Right atrium auricular region (tissue), 2 donors: Measurements from ENCODE around the gene TRIM47. TPM values are rescaled to one million over a fixed set of nuclear protein-coding genes. Genes with fewer than 3 reads are reported as not detected.
"Not testable (repeated sequence)": the region's sequence is repeated elsewhere in the genome, so short reads cannot be mapped to it uniquely, and the experiment has no call there.

Source experiments
- DNase-seq: peaks from one replicate; pipeline ENCODE4 v3.0.0-alpha.2; 2019; ENCODE audit warnings: low spot score
- H3K27ac ChIP-seq, 2 donors: fragments of 200-600 bp; sonication (generic); 1 replicate in 1 of 2; 2 replicates in 1 of 2; pipeline ENCODE4 v1.5.1; 2016 to 2019
- H3K27me3 ChIP-seq, 2 donors: fragments of 200-600 bp; sonication (generic); one replicate each; pipeline versions ENCODE4 v1.5.1 to v1.6.0; 2017 to 2019
- H3K36me3 ChIP-seq: fragments of 200-600 bp; sonication (generic); one replicate; pipeline ENCODE4 v1.5.1; 2016
- H3K4me1 ChIP-seq, 2 donors: fragments of 200-600 bp; sonication (generic); one replicate each; pipeline versions ENCODE4 v1.5.1 to v1.6.0; 2017 to 2019
- H3K4me3 ChIP-seq, 2 donors: fragments of 200-600 bp; sonication (generic); 1 replicate in 1 of 2; 2 replicates in 1 of 2; pipeline ENCODE4 v1.5.1; 2017 to 2019; ENCODE audit warnings: mild to moderate bottlenecking in 1 of 2, moderate library complexity in 1 of 2
- H3K9me3 ChIP-seq, 2 donors: fragments of 200-600 bp; sonication (generic); one replicate each; pipeline ENCODE4 v1.5.1; 2019
- CTCF ChIP-seq, 2 donors: fragments of 200-600 bp; sonication (generic); IDR thresholded peaks; one replicate each; pipeline ENCODE4 v1.5.1; 2019; ENCODE audit warnings: antibody characterized with exemption in 2 of 2
- total RNA-seq, 2 donors: library from RNA; depleted of rRNA; stranded (reverse); fragments of >200 nt; gene quantifications; one replicate each; pipeline ENCODE4 v1.1.0, GENCODE V29; 2016

TRIM47 gene
- total RNA-seq, 2 donors from 2014 or later = 16.8 to 24.8 TPM

DNA sequence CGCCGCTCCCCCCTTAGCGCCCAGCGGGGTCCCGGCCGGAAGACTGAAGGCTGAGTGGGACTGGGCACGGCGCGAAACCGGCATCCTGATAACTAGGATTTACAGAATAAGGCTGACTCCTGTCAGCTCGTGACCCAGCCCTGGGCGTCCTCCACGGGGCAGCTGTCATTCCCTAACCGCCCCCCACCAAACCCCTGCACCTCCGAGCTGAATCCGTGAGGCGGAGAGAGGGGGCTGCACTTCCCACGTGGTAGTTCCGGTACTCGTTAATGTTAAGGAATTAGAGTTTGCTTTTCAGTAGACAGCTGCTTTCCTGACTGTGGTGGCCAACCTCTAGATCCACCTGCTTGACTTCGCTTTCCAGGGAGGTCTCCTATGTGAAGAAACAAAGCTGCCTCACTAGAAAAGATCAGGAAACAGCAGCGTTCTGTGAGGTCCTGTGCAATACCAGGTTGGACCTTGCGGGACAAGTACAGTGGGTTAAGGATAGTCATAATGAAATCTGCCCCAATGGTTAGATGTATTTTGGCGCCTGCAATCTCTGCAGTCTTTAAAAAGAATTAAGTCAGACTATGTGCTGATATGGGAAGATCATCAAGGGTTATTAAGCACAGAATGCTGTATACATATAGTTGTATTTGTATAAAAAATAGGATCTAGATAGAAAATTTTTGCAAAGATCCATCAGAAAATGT, 22.2 kb downstream of the TRIM47 start:
- Histone ChIP-seq H3K4me1 (peaks cover 0 to 40% of the 10 kb centered on the region in 2 donors), H3K4me3 (peak overlapping the region; percentile 76 to 82), H3K27me3 (no peaks in the 10 kb centered on the region), H3K36me3 (peaks cover 5% of the 10 kb centered on the region), H3K9me3 (no peaks in the 10 kb centered on the region), H3K27ac (peak overlapping the region; percentile 97 to 99)
- DNase-seq = no peak
- TF ChIP-seq CTCF (IDR thresholded peaks at IDR 0.05) = no peak

- Histone ChIP-seq H3K4me1 (peaks cover 0 to 47% of the 10 kb centered on the region in 2 donors), H3K9me3 (no peaks in the 10 kb centered on the region), H3K36me3 (peaks cover 13% of the 10 kb centered on the region), H3K27me3 (no peaks in the 10 kb centered on the region), H3K4me3 (peak within 1 kb of the TSS; percentile 76 to 82), H3K27ac (peak within 1 kb of the TSS; percentile 97 to 99)
- DNase-seq = peak; percentile 100
- TF ChIP-seq CTCF (IDR thresholded peaks at IDR 0.05) = peak; percentile 40 to 76
These were observed 22.9 kb downstream of the TRIM47 start, which contains the start of gene WBP2 for GRCh38 chr17:75855310-75856061. WBP2 (minus strand) TSS chr17:75855335; CDS start chr17:75855297, 38 bp downstream.

- H3K4me1 ChIP-seq = peaks cover 0 to 53% of the 10 kb centered on the region in 2 donors
- peaks cover 19% of the 10 kb centered on the region for H3K36me3 ChIP-seq
- DNase-seq = no peak
- peak overlapping the region; percentile 76 to 79 for H3K4me3 ChIP-seq
- TF ChIP-seq CTCF (IDR thresholded peaks at IDR 0.05) = no peak
- no peaks in the 10 kb centered on the region for H3K9me3 ChIP-seq
- H3K27me3 ChIP-seq = no peaks in the 10 kb centered on the region
- H3K27ac ChIP-seq = peak overlapping the region; percentile 92 to 97
These were observed 23.5 kb downstream of the TRIM47 start for GRCh38 chr17:75854881-75855309.

- Histone ChIP-seq H3K9me3 (no peaks in the 10 kb centered on the region), H3K27ac (peak overlapping the region; percentile 92 to 97), H3K4me3 (peak overlapping the region; percentile 76 to 79), H3K27me3 (no peaks in the 10 kb centered on the region), H3K4me1 (peaks cover 0 to 60% of the 10 kb centered on the region in 2 donors), H3K36me3 (peaks cover 25% of the 10 kb centered on the region)
- DNase-seq = no peak
- TF ChIP-seq CTCF (IDR thresholded peaks at IDR 0.05) = no peak
These were observed 24.2 kb downstream of the TRIM47 start for GRCh38 chr17:75854101-75854748.

DNA sequence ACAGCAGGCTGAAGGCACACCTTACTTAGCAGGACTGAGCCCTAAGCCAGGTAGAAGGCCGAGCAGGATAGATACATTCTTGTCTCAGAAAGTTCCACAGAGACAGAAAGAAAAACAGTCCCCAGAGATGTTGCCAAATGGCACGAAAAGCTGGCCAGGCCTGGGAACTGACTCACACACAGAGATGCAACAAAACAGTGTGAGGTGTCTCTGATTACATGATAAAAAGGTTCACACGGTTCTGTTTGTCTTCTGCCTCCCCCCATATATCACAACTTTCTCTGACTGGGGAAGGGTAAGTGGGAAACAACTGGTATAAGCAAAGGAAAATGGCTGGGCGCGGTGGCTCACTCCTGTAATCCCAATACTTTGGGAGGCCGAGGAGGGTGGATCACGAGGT, 24.9 kb downstream of the TRIM47 start:
- H3K4me3 ChIP-seq = no peak overlapping the region
- no peaks in the 10 kb centered on the region for H3K27me3 ChIP-seq
- no peak for DNase-seq
- no peak for TF ChIP-seq CTCF (IDR thresholded peaks at IDR 0.05)
- peaks cover 0 to 60% of the 10 kb centered on the region in 2 donors for H3K4me1 ChIP-seq
- H3K9me3 ChIP-seq = no peaks in the 10 kb centered on the region
- H3K27ac ChIP-seq = peak overlapping the region; percentile 92 to 97
- H3K36me3 ChIP-seq = peaks cover 33% of the 10 kb centered on the region

- not testable (repeated sequence) for DNase-seq, H3K4me3 ChIP-seq, H3K27me3 ChIP-seq, H3K9me3 ChIP-seq
- Histone ChIP-seq H3K27ac (peak overlapping the region; percentile 32 to 67), H3K4me1 (peaks cover 0 to 78% of the 10 kb centered on the region in 2 donors), H3K36me3 (peaks cover 51% of the 10 kb centered on the region)
These were observed 26.7 kb downstream of the TRIM47 start for GRCh38 chr17:75851693-75851991.
